Activated T-cell treated with anti-CD3 and anti-CD28 coated beads for 24 hours (primary cell): ENCODE data around the gene SRBD1.

ENCODE experiments used
- DNase-seq: peaks from one replicate; pipeline ENCODE4 v3.0.0-alpha.2; 2020; ENCODE audit warnings: low read depth

The SRBD1 gene

GRCh38 chr2:45611020-45611859 lies at the start of gene SRBD1:
Gene SRBD1 (minus strand): TSS chr2:45611267. CDS start chr2:45605441, 5,826 bp downstream.
- DNase-seq, result peak; percentile 91

DNA sequence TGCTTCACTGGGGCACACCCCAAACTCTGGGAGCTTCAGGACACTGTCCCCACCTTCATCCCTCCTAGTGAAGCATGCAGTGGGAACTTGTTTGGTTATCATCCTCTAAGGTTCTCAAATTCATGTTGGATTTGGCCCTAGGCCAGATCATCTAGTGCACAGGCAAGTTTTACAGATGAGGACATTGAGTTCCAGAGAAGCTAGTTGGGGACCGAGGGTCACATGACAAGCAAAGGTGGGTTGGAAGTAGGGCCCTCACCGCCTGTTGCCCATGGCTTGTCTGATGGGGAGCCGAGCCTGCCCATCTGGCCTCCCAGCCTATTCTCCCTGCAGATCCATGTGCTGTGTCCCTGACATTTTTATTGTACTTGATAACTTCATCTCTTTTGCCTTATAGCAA lies 43.2 kb upstream of the SRBD1 start:
- no peak for DNase-seq

DNA sequence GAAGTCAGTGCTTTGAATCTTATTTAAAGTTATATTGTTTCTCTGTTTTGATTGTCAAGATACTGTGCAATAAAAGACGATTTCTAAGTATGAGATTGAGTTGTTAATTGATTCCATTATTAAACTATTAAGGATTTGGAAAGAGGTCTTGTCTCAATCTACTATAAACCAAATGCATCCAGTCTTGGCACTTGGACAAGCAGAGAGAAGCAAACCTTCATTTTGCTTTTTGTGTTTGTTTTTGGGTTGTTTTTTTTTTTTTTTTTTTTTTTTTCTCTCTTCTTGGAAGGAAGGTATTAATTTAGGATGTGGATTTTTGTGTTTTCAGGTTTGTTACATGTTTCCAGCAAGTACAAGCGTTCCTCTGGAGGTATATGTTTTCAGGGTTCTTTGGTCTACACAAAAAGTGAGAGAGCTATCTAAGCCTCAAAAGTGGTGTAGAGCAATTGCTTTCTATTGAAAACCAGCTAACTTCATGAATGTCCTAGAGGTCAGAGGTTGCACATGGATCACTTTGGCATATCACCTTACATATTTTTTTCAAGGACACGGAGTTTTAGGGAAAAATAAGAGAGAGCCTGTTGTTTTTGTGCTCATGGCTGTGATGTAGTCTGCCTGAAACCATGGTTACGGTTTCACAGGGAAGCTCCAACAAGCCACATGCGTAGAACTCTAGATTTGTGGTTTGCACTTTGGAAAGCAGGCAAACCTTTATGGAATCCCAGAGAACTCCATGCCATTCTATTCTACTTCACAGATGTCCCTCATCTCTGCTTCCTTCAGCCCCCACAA lies 42.3 kb upstream of the SRBD1 start:
- no peak for DNase-seq

- no peak for DNase-seq
Measured at GRCh38 chr2:45652090-45653031, 41.3 kb upstream of the SRBD1 start.

DNA sequence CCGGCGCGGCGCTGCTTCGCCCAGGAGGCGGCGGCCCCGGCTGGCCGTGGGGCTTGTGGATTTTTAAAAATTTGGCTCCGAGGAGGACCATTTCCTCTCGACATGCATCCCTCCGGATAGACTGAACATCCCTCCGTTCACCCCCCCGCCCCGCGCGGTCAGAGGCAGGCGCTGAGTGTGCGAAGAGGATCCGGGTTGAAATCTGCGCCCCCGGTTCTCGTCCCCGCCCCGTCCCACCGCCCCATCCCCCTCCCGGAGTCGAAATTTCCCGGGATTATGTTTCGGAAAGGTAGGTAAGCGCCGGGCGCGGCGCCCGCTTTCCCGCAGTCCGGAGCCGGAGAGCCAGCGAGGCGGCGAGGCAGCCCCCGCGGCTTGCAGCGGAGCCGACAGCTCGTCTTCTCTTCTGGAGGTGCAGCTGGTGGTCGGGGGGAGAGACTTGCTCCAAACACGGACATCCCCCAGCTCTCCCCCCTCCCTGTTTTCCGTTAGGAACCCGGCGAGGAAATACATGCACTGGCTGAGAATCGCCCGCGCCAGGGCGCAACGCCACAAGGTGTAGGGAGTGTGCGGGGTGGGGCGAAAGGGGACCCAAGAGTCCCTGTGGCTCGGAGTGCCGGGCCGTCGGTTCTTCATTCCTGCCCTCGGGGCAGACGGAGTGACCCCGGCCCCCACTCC lies 40.5 kb upstream of the SRBD1 start, which contains the start of gene PRKCE:
TSS of gene PRKCE (plus strand) at position 261 of the 675 bp plus-strand sequence.
- DNase-seq, result peak; percentile 38

- peak; percentile 87 for DNase-seq
Measured at GRCh38 chr2:45650851-45651414, 39.9 kb upstream of the SRBD1 start.

- peak; percentile 44 for DNase-seq
Measured at GRCh38 chr2:45649858-45650811, 39.1 kb upstream of the SRBD1 start.

- DNase-seq, result no peak
Measured at GRCh38 chr2:45649462-45649857, 38.4 kb upstream of the SRBD1 start.

DNA sequence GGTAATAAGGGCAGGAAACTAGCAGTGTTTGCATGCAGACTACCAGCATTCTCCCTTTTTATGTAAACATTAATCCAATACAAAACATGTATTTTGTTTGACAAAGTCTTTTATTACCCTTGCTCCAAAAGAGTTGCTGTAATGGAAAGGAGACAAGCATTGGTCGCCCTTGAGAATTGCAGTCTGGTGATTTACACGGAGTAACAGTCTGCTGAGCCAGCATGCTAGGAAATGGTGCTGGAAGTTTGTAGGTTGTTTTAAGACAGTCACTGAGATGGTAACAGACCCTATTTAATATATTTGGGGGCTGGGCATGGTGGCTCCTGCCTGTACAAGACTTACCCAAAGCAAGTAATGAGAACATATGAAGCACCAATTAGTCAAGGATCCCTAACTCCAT lies 37.6 kb upstream of the SRBD1 start:
- DNase-seq, result no peak

GRCh38 chr2:45647986-45648520 lies 37.0 kb upstream of the SRBD1 start:
- no peak for DNase-seq

DNA sequence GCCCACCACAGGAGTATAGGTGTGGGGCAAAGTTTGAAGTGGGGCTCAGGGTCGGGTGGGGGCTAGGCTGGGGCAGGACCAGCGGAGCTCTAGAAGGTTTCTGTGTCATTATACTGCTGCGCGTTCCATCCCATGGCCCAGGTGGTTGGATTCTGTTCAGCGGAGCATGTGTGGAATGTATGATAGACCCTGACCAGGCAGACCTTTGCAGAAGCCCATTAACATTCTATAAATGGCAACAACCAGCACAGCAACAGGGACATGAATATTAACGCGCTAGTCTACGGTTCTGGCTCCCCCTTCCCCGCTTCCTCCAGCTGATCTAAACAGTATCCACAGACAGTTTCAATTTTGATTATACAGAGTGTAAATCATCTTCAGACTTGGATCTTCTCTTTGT lies 36.3 kb upstream of the SRBD1 start:
- no peak for DNase-seq

DNA sequence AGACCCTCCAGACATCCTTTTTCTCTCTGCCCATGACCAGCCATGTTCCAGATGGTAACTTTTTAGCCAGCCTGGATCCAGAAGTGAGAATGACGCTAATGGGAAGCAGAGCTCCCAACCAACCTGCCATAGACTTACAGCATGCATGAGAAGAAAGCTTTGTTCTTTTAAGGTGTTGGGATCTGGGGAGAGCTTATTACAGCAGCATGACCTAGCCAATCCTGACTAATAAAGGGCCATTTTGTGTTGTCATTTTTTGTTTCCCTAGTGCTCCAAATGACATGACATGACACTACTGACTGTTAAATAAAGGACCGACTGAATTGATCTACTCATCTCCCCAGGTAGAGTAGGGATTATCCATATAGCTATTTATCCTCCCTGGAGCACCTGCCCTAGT lies 35.2 kb upstream of the SRBD1 start:
- DNase-seq, result no peak

DNA sequence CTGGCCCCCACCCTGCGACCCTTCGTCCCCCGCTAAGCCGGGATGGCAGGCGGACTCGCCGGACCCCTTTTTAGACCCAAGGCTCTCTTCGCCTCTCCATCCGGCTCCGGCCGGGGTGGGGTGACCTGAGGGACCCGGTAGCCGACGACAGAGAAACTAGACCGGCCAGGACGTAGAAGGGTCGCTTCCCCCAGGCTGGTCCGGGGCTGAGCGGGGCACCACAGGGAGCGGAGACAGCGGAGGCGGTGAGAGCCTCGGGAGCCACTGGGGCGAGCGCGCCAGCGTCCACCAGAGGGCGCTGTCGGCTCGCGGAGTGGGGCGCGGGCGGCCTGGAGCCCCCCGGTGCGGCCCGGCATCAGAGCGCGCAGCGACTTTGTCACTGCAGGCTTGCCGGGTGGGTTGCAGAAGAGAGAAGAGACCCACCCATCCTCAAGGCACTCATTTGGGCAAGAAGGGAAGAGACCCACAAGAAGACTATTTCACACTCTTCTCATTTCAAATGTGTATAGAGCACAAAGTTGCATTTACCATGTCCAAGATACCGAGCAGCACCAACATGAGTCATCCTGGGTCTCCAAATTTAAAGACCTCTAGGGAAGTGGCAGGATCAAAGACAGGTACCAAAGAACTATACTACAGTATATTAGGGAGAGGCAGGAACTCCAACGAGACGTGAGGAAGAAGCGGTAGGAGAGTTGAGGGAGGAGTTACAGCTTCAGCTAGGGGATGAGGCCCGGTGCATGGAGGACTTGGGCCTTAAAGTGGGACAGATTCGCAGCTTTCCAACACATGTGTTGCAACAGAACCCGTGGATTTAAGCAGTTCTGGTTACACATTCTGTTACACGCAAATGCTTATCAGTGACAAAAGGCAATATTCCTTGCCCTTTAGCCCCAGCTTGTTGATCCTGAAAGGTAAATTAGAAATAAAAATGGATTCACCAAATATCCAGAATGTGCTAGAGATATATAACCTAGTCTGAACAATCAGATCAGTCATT lies 32.8 kb upstream of the SRBD1 start:
- peak; percentile 62 for DNase-seq

GRCh38 chr2:45643095-45643494 lies 32.0 kb upstream of the SRBD1 start:
- DNase-seq, result no peak

GRCh38 chr2:45640576-45640975 lies 29.5 kb upstream of the SRBD1 start:
- no peak for DNase-seq

DNA sequence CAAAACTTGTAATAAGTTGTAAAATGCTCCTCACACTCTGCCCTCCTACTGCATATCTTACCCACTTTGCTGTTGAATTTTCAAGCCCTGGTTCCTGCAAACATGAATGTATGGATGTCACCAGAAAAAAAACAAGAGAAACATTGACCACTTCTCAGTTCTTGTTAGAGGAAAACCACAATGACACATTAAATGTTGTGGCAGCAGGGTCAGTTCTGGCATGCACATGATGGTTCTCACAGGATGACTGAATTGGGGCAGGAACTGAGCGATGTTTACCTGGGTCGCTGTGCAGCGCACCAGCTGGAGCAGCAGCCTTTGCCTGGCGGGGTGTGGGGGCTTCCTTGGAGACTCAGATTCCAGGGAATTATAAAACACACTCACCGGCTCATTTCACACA lies 26.4 kb upstream of the SRBD1 start:
- no peak for DNase-seq

- DNase-seq, result no peak
Measured at GRCh38 chr2:45636008-45636407, 24.9 kb upstream of the SRBD1 start.

- DNase-seq, result no peak
Measured at GRCh38 chr2:45634223-45634622, 23.2 kb upstream of the SRBD1 start.
